ENCODE data around the gene SCG2.
A peak's percentile ranks its signal among the peaks of the same experiment; 100 is the strongest.

The SCG2 gene

DNA sequence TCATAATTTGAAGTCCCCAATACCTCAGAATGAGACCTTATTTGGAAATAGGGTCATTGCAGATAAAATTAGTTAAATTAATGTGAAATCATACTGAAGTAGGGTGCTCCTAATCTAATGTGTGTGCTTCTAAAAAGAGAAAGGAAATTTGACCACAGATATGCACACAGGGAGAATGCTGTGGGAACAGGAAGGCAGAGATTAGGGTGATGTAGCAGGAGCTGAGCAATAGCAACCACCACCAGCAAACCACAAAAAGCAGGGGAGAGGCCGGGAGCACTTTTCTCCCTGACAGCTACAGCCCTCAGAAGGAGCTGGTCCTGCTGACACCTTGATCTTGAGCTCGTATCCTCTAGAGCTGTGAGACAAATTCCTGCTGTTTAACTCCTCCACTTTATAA, 24.6 kb upstream of the SCG2 start:
- H3K18ac ChIP-seq (ENCODE audit: low read length): no peak overlapping the region
- no peak overlapping the region for H3K4ac ChIP-seq (ENCODE audit: low read depth, low read length)
- no peak overlapping the region for H2BK5ac ChIP-seq (ENCODE audit: low read depth, low read length, poor library complexity)
- H3K36me3 ChIP-seq (ENCODE audit: control insufficient read depth in 1 of 2, insufficient read depth in 2 of 2, low read length in 2 of 2): no peaks in the 10 kb centered on the region
- H4K8ac ChIP-seq (ENCODE audit: low read depth, low read length): no peak overlapping the region
- WGBS (ENCODE audit: extremely low coverage, insufficient coverage, insufficient read length): no CpG with 5 or more reads among the region's 2 CpGs
- no peak overlapping the region for H3K4me2 ChIP-seq (ENCODE audit: low read length)
- no peak overlapping the region for H3K14ac ChIP-seq (ENCODE audit: low read length)
- H3K79me2 ChIP-seq (ENCODE audit: control insufficient read depth, insufficient read depth, low read length, poor library complexity): no peaks in the 10 kb centered on the region
- no peak overlapping the region for H3K23ac ChIP-seq (ENCODE audit: low read length)
- H2BK120ac ChIP-seq (ENCODE audit: insufficient read depth, low read length, poor library complexity): no peak overlapping the region
- H3K27me3 ChIP-seq (ENCODE audit: insufficient read depth, low read length): no peaks in the 10 kb centered on the region
- H2AFZ ChIP-seq (ENCODE audit: insufficient read depth, low read length, poor library complexity): no peak overlapping the region
- no peak overlapping the region for H2AK5ac ChIP-seq (ENCODE audit: low read length)
- no peak for DNase-seq
- H4K91ac ChIP-seq (ENCODE audit: low read depth, low read length): no peak overlapping the region
- no peak overlapping the region for H2BK12ac ChIP-seq (ENCODE audit: low read length)
- no peak overlapping the region for H3K27ac ChIP-seq (ENCODE audit: low read depth, low read length)
- no peaks in the 10 kb centered on the region for H3K9me3 ChIP-seq (ENCODE audit: insufficient read depth, low read depth, low read length)
- H3K9ac ChIP-seq (ENCODE audit: low read length): no peak overlapping the region
- H3K4me3 ChIP-seq (ENCODE audit: low read depth, low read length): no peak overlapping the region
- H3K79me1 ChIP-seq (ENCODE audit: low read length): no peaks in the 10 kb centered on the region
- H3K4me1 ChIP-seq (ENCODE audit: control insufficient read depth in 1 of 2, insufficient read depth in 2 of 2, low read length in 2 of 2): peaks cover under 1 to 2% of the 10 kb centered on the region in 2 experiments
- no peak overlapping the region for H4K12ac ChIP-seq (ENCODE audit: low read depth, low read length)

DNA sequence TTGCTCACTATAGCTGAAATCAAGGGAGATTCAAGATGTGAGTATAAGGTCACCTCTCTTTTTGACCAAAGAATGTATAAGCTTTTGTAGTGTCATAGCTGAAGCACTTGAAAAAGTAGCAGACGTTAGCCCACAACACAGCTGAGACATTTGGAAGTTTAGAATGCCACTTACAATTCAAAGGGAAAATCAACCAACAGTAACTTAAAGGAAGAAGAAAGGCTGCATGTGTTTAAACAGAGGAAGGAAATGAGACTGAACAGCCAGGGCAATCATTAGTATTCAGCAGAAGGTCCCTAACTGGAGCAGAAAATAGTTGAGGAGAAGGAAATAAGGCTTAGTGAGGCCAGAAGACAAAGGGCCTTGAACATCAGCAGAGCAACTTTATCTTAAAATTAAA, 23.5 kb upstream of the SCG2 start:
- Histone ChIP-seq H3K36me3 (ENCODE audit: control insufficient read depth in 1 of 2, insufficient read depth in 2 of 2, low read length in 2 of 2) (no peaks in the 10 kb centered on the region), H3K79me2 (ENCODE audit: control insufficient read depth, insufficient read depth, low read length, poor library complexity) (no peaks in the 10 kb centered on the region), H2BK120ac (ENCODE audit: insufficient read depth, low read length, poor library complexity) (no peak overlapping the region), H4K8ac (ENCODE audit: low read depth, low read length) (no peak overlapping the region), H3K4ac (ENCODE audit: low read depth, low read length) (no peak overlapping the region), H3K9me3 (ENCODE audit: insufficient read depth, low read depth, low read length) (no peaks in the 10 kb centered on the region), H3K18ac (ENCODE audit: low read length) (no peak overlapping the region), H3K4me1 (ENCODE audit: control insufficient read depth in 1 of 2, insufficient read depth in 2 of 2, low read length in 2 of 2) (peaks cover 2 to 4% of the 10 kb centered on the region in 2 experiments), H3K9ac (ENCODE audit: low read length) (no peak overlapping the region), H2AFZ (ENCODE audit: insufficient read depth, low read length, poor library complexity) (no peak overlapping the region), H4K12ac (ENCODE audit: low read depth, low read length) (no peak overlapping the region), H3K27ac (ENCODE audit: low read depth, low read length) (no peak overlapping the region), H3K14ac (ENCODE audit: low read length) (no peak overlapping the region), H2BK12ac (ENCODE audit: low read length) (no peak overlapping the region), H3K4me2 (ENCODE audit: low read length) (no peak overlapping the region), H3K79me1 (ENCODE audit: low read length) (no peaks in the 10 kb centered on the region), H2BK5ac (ENCODE audit: low read depth, low read length, poor library complexity) (no peak overlapping the region), H3K4me3 (ENCODE audit: low read depth, low read length) (no peak overlapping the region), H3K23ac (ENCODE audit: low read length) (no peak overlapping the region), H3K27me3 (ENCODE audit: insufficient read depth, low read length) (no peaks in the 10 kb centered on the region), H2AK5ac (ENCODE audit: low read length) (no peak overlapping the region), H4K91ac (ENCODE audit: low read depth, low read length) (no peak overlapping the region)
- DNase-seq: no peak
- no CpG with 5 or more reads among the region's 1 CpG for WGBS (ENCODE audit: extremely low coverage, insufficient coverage, insufficient read length)

GRCh38 chr2:223621901-223622300, 19.7 kb upstream of the SCG2 start:
- no peak overlapping the region for H3K23ac ChIP-seq (ENCODE audit: low read length)
- H3K9ac ChIP-seq (ENCODE audit: low read length): no peak overlapping the region
- peaks cover 4 to 18% of the 10 kb centered on the region in 2 experiments for H3K4me1 ChIP-seq (ENCODE audit: control insufficient read depth in 1 of 2, insufficient read depth in 2 of 2, low read length in 2 of 2)
- H3K27ac ChIP-seq (ENCODE audit: low read depth, low read length): no peak overlapping the region
- no peak overlapping the region for H3K4me2 ChIP-seq (ENCODE audit: low read length)
- no peak for DNase-seq
- no peak overlapping the region for H4K8ac ChIP-seq (ENCODE audit: low read depth, low read length)
- no peak overlapping the region for H3K18ac ChIP-seq (ENCODE audit: low read length)
- no peak overlapping the region for H2AFZ ChIP-seq (ENCODE audit: insufficient read depth, low read length, poor library complexity)
- H3K36me3 ChIP-seq (ENCODE audit: control insufficient read depth in 1 of 2, insufficient read depth in 2 of 2, low read length in 2 of 2): no peaks in the 10 kb centered on the region
- H3K14ac ChIP-seq (ENCODE audit: low read length): no peak overlapping the region
- no peaks in the 10 kb centered on the region for H3K9me3 ChIP-seq (ENCODE audit: insufficient read depth, low read depth, low read length)
- H2BK12ac ChIP-seq (ENCODE audit: low read length): no peak overlapping the region
- peaks cover 2% of the 10 kb centered on the region for H3K79me1 ChIP-seq (ENCODE audit: low read length)
- no peak overlapping the region for H4K91ac ChIP-seq (ENCODE audit: low read depth, low read length)
- WGBS (ENCODE audit: extremely low coverage, insufficient coverage, insufficient read length): no CpG with 5 or more reads among the region's 7 CpGs
- H3K79me2 ChIP-seq (ENCODE audit: control insufficient read depth, insufficient read depth, low read length, poor library complexity): no peaks in the 10 kb centered on the region
- no peak overlapping the region for H3K4me3 ChIP-seq (ENCODE audit: low read depth, low read length)
- no peak overlapping the region for H2BK5ac ChIP-seq (ENCODE audit: low read depth, low read length, poor library complexity)
- H4K12ac ChIP-seq (ENCODE audit: low read depth, low read length): no peak overlapping the region
- H2BK120ac ChIP-seq (ENCODE audit: insufficient read depth, low read length, poor library complexity): no peak overlapping the region
- no peaks in the 10 kb centered on the region for H3K27me3 ChIP-seq (ENCODE audit: insufficient read depth, low read length)
- H3K4ac ChIP-seq (ENCODE audit: low read depth, low read length): no peak overlapping the region
- H2AK5ac ChIP-seq (ENCODE audit: low read length): no peak overlapping the region

DNA sequence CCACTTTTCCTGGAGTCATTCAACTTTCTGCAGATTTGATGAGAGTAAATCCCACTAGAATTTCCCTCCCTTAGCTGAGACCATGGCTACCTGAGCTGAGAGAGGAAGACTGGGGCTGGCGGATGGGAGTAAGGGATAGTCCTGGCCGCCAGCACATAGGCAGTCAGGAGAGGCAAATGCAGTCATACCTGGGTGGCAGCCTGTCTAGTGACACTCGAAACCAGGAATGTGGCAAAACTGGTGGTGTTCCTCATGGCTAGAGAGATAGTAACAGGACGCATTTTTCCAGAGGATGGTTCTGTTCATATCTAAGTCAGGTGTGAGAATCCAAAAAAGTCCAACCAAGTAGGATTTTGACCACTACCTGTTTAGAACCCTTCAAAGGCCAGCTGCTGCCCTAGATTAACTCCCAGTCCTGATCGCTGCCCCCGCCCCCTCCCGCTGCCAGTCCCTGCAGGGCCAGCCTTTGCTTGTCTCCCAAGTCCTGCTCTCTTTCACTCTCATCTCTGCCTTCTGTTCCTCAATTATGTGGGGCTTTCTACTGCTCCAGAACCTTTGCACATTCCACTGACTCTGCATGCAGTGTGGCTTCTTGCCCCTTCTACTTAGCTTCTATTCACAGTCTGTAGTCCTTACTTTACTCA, 17.4 kb upstream of the SCG2 start:
- Histone ChIP-seq H3K4me2 (ENCODE audit: low read length) (peak overlapping the region; percentile 5), H3K9ac (ENCODE audit: low read length) (no peak overlapping the region), H3K27ac (ENCODE audit: low read depth, low read length) (no peak overlapping the region), H3K18ac (ENCODE audit: low read length) (no peak overlapping the region), H3K36me3 (ENCODE audit: control insufficient read depth in 1 of 2, insufficient read depth in 2 of 2, low read length in 2 of 2) (no peaks in the 10 kb centered on the region), H3K79me1 (ENCODE audit: low read length) (peaks cover 2% of the 10 kb centered on the region), H3K27me3 (ENCODE audit: insufficient read depth, low read length) (no peaks in the 10 kb centered on the region), H2AFZ (ENCODE audit: insufficient read depth, low read length, poor library complexity) (no peak overlapping the region), H3K4me3 (ENCODE audit: low read depth, low read length) (no peak overlapping the region), H4K91ac (ENCODE audit: low read depth, low read length) (no peak overlapping the region), H2BK5ac (ENCODE audit: low read depth, low read length, poor library complexity) (no peak overlapping the region), H3K14ac (ENCODE audit: low read length) (no peak overlapping the region), H3K4me1 (ENCODE audit: control insufficient read depth in 1 of 2, insufficient read depth in 2 of 2, low read length in 2 of 2) (peaks cover 4 to 18% of the 10 kb centered on the region in 2 experiments), H3K4ac (ENCODE audit: low read depth, low read length) (no peak overlapping the region), H2BK120ac (ENCODE audit: insufficient read depth, low read length, poor library complexity) (no peak overlapping the region), H3K23ac (ENCODE audit: low read length) (no peak overlapping the region), H4K8ac (ENCODE audit: low read depth, low read length) (no peak overlapping the region), H2AK5ac (ENCODE audit: low read length) (no peak overlapping the region), H2BK12ac (ENCODE audit: low read length) (no peak overlapping the region), H4K12ac (ENCODE audit: low read depth, low read length) (no peak overlapping the region), H3K9me3 (ENCODE audit: insufficient read depth, low read depth, low read length) (no peaks in the 10 kb centered on the region), H3K79me2 (ENCODE audit: control insufficient read depth, insufficient read depth, low read length, poor library complexity) (no peaks in the 10 kb centered on the region)
- DNase-seq: peak; percentile 90 to 95
- WGBS (ENCODE audit: extremely low coverage, insufficient coverage, insufficient read length): no CpG with 5 or more reads among the region's 7 CpGs

All from trophoblast cell (in vitro differentiated cells and primary cell).